GM12872 (cell line): Measurements from ENCODE around the gene MRPL58.

ENCODE experiments used
- TF ChIP-seq, protein P1 (sequence below): IDR thresholded peaks from 3 replicates; pipeline ENCODE4 v1.5.1; 2011; ENCODE audit warnings: low read depth, mild to moderate bottlenecking, low read length, moderate library complexity; ENCODE audit not compliant: insufficient read depth

Gene MRPL58

DNA sequence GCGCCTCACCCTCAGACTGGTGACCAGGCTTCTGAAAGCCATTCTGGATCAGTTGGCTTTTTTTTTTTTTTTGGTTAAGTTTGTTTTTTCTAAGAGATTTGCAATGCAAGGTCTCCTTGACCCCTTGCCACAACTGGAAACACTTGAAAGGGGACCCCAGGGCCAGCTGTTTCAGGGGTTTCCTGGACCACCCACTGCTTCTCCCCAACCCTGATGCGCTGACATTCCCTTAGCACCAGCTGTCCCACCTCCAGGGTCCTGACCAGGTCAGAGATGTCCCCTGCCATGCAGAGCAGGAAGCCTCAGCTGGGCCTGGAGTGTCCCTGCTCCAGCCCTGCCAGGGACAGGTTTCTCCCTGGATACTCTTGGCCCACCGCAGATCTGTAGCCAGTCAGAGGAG is 8.1 kb upstream of the MRPL58 start:
- TF ChIP-seq, protein P1, sequence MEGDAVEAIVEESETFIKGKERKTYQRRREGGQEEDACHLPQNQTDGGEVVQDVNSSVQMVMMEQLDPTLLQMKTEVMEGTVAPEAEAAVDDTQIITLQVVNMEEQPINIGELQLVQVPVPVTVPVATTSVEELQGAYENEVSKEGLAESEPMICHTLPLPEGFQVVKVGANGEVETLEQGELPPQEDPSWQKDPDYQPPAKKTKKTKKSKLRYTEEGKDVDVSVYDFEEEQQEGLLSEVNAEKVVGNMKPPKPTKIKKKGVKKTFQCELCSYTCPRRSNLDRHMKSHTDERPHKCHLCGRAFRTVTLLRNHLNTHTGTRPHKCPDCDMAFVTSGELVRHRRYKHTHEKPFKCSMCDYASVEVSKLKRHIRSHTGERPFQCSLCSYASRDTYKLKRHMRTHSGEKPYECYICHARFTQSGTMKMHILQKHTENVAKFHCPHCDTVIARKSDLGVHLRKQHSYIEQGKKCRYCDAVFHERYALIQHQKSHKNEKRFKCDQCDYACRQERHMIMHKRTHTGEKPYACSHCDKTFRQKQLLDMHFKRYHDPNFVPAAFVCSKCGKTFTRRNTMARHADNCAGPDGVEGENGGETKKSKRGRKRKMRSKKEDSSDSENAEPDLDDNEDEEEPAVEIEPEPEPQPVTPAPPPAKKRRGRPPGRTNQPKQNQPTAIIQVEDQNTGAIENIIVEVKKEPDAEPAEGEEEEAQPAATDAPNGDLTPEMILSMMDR: no peak

GRCh38 chr17:75005291-75005690 is 7.2 kb upstream of the MRPL58 start:
- TF ChIP-seq, protein P1: no peak

DNA sequence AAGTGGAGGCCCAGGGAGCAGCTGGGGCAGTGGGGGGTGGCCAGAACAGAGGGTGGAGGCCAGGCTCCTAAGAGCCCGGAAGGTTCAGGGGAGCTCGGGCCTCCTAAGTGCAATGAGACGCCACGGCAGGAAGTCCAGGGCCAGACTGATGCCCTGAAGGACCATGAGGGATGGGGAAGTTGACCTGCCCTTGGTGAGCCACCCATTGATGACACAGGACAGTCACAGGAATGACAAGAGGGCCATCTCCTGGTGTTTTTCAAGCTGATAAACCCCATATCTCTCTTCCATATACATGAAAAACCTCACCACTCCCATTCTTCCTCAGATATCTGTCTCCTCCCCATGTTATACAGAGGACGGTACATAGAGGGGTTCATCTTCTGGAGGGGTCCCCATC is 5.8 kb upstream of the MRPL58 start:
- TF ChIP-seq, protein P1: no peak

DNA sequence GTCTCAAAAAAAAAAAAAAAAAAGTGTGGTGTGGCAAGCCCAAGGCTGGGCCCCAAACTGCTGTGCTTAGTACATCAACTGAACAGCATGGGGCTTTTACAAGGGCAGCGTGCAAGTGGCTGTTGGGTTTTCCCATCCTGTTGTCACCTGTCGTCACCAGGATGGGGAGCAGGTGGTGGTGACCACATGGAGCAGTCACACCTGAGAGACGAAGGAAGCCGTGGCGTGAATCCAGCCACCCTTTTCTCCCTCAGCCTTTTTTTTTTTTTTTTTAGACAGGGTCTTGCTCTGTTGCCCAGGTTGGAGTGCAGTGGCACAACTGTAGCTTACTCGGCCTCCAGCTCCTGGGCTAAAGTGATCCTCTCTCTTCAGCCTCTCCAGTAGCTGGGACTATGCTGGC is 4.1 kb upstream of the MRPL58 start:
- TF ChIP-seq, protein P1: no peak

- TF ChIP-seq, protein P1: no peak
Observed at GRCh38 chr17:75009139-75009724, 3.2 kb upstream of the MRPL58 start.

- TF ChIP-seq, protein P1: no peak
Observed at GRCh38 chr17:75010683-75011400, 1.6 kb upstream of the MRPL58 start.

GRCh38 chr17:75011401-75012095 is 922 bp upstream of the MRPL58 start:
- TF ChIP-seq, protein P1: no peak
